Sciatic nerve (tissue), 2 donors: ENCODE measurements around the gene MYBPC3. TPM values are rescaled to one million over a fixed set of nuclear protein-coding genes. Genes with fewer than 3 reads are reported as not detected.

Source experiments
- ATAC-seq: fragments of 200-7000 bp; cut with Tn5 transposase; one replicate; pipeline ENCODE4 v1.9.1; 2020; ENCODE audit warnings: mild to moderate bottlenecking, moderate library complexity
- DNase-seq: peaks from one replicate; pipeline ENCODE4 v3.0.0-alpha.2; 2020; ENCODE audit warnings: low spot score
- intact Hi-C: fragments of 100-400 bp; cut with DNase I; formaldehyde crosslinking; loops from one replicate; pipeline ENCODE4 v1.14.2; 2022
- total RNA-seq: library from RNA; stranded (reverse); fragmentation: NEBNext Ultra II Directional; extraction: Animal tissue kit (Norgen Biotek cat#: 25700); gene quantifications from one replicate; pipeline ENCODE4 v1.2.1, GENCODE V29; 2021
- donor health status: DM: no; HTN: no; CAD: no.
- donor health status: DM: no; HTN: no; CAD: no.

The MYBPC3 gene
- total RNA-seq, 1 donor from 2014 or later, result 0.53 TPM

DNA sequence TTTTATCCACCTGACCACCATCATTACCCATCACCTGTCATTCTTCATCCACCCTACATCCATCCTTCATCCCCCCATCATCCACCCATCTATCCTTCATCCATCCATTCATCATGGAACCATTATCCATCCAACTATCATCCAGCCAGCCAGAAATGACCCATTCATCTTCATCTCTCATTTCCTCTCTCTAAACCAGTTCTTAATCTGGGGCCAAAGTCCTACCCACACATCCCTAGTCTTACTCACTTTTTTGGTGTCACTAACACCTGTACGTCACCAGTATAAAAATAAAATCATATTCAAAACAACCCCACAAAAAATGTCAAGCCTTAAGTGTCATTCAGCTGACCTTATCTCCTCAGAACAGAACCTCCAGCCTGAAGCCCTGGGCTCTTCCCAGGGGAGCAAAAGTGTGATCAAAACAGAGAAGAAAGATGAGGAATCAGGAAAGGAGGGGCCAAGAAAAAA lies 13.6 kb upstream of the MYBPC3 start:
- intact Hi-C loops, result loop anchor here (10.0 kb wide), 1 partner anchor 1011 kb away; no protein-coding TSS in a partner anchor
- no peak for ATAC-seq
- DNase-seq, result no peak

DNA sequence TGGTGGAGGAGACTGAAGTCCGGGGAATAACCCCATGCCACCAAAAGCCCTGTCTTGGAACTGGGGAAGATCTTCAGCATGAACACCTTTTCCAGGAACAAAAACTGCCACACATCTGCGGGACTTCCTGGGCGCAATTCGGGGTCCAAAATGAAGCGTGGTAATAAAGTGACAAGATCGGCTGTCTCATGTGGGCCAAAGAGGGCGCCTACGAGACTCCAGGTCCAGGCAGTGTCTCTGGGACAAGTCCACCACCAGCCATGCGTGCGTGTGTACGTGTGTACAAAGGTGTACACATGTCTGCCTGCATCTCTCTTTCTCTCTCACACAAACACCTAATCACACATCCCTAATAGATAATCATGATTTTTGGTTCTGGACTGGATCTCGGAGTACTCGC lies 8.9 kb upstream of the MYBPC3 start:
- DNase-seq, result no peak
- no peak for ATAC-seq
- intact Hi-C loops, result loop anchor here (10.0 kb wide), 1 partner anchor 1007 kb away; no protein-coding TSS in a partner anchor

DNA sequence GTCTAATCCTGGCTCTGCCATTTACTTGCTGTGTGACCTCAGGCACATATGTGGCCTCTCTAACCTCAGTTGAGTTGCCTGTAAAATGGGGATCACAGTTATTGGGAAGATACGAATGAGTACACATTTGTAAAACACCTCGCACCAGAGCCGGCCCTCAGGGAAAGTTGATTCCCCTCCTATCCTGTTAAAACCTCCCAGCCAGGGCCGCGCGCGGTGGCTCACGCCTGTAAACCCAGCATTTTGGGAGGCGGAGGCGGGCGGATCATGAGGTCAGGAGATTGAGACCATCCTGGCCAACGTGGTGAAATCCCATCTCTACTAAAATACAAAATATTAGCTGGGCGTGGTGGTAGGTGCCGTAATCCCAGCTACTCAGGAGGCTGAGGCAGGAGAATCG lies 7.8 kb upstream of the MYBPC3 start:
- intact Hi-C loops, result loop anchor here (10.0 kb wide), 1 partner anchor 1006 kb away; no protein-coding TSS in a partner anchor
- ATAC-seq (no peak), DNase-seq (no peak)

DNA sequence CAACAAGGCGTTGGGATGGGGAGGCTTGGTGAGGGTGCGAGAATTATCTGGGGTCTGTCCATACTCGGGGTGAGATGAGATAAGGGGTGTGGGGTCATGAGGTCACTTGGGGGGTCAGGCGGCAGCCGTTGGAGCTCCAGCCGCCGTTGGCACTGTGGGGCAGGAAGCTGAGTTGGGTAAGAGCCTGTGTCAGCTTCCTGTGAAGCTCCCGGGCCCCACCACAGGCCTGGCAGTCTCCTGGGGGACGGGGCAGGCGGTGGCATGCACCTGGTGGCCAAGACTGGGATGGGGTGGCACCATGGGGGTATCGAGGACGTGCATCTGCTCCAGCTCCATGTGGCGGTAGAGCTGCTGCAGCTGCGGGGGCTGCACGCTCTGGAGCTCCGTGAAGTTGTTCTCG lies 7.1 kb upstream of the MYBPC3 start:
- ATAC-seq, result no peak
- intact Hi-C loops, result loop anchor here (10.0 kb wide), 1 partner anchor 185 kb away; the partner anchor contains the start of gene ARFGAP2

DNA sequence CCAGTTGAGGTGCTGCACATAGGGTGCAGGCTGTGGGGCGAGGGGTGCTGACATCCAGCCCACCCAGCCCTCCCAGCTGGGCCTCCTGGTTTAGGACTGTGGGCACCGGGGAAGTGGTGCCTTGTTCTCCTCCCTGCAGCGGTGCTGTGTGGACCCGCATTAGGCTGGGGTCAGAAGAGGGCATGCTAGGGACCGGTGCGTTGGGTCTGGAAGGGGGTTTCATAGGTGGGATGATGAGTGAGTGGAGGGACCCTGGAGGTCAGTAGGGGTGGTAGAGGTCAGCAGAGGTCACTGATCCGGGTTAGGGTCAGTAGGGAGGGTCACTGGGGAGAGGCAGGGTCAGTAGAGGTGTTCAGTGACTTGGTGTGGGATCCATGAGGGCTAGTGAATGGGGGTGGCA lies 6.7 kb upstream of the MYBPC3 start:
- no peak for DNase-seq
- no peak for ATAC-seq
- intact Hi-C loops, result loop anchor here (10.0 kb wide), 1 partner anchor 184 kb away; the partner anchor contains the start of gene ARFGAP2

More for the DNA sequence above, 7.1 kb upstream of the MYBPC3 start:
- no peak for DNase-seq

DNA sequence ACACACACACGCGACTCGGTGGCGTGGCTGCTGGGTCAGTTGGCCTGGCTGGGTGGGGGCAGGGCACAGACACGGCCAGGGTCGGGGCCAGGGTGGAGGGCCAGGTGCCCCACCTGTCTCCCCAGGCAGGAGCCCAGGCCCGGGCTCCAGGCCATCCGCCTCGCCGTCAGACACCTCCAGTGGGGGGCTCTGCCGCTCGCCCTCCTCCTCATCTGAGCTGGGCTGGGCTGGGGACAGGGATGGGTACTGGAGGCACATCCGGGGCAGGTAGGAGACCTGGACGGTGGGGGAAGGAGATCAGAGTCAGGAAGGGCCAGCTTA lies 6.2 kb upstream of the MYBPC3 start:
- DNase-seq (no peak), ATAC-seq (no peak)
- intact Hi-C loops, result loop anchor here (10.0 kb wide), 1 partner anchor 184 kb away; the partner anchor contains the start of gene ARFGAP2

DNA sequence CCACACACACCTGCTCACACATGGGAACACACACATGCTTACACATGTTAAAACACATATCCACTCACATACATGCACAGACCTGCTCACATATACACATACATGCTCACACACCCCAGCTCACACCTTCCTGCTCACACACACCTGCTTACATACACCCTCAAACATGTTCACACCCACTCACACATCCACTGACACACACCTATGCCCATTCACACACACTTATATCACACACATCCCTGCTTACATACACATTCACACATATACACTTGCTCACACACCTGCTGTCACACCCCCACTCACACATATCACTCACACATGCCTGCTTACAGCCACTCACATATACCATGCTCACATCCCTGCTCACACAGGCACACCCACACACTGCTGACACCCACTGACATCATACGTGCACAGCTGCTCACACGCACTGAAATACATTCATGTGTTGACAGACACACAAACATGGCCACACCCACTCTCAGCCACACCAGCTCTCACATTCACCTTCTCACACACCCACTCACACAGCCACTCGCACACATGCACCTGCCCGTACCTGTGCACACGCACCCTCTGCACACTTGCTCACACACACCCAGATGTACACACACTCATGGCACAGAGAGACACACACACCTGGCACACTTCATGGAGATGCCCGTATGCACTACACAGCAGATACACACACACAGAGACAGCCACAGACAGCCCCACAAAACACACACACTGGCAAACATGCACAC lies 5.7 kb upstream of the MYBPC3 start:
- intact Hi-C loops, result loop anchor here (10.0 kb wide), 1 partner anchor 183 kb away; the partner anchor contains the start of gene ARFGAP2

DNA sequence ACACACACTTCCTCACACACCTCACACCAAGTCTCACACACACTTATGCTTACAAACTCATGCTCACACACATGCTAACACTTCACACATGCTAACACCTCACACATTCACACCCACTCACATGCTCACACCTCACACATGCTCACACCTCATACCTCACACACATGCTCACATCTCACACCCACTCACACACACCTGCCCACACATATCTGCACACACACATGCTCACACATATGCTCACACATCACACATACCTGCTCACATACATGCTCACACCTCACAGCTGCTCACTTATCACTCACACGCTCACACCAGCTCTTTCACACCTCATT lies 4.5 kb upstream of the MYBPC3 start:
- no peak for DNase-seq
- intact Hi-C loops, result loop anchor here (10.0 kb wide), 1 partner anchor 182 kb away; the partner anchor contains the start of gene ARFGAP2
- ATAC-seq, result no peak

More for the DNA sequence above, 5.7 kb upstream of the MYBPC3 start:
- DNase-seq, result no peak
- ATAC-seq, result no peak

DNA sequence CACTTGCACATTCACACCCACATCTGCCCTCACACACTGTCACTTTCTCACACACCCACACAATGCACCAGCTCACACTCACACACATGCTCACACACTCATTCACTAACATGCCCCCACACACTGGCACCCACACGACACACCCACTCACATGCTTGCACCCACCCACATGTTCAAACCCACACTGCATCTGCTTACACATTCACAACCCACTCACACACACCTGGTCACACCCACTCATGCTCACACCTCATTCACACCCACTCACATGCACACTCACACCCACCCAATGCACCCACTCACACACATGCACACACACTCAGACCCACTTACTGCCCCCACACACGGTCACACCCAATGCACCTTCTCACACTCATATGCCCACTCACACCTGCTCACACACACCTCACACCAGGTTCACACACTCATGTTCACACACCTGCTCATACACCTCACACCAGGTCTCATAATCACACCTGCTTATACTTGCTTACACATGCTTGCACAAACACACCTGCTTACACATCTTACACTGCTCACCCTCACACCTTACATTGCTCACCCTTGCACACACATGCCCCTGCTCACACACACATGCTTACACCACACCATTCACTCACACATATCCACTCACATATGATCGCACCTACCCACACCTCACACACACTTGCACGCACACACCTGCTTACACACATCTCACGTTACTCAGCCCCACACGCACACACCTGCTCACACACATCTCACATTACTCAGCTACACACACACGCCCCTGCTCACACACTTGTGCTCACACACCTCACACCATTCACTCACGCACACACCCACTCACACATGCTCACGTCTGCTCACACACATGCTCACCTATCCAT lies 3.9 kb upstream of the MYBPC3 start:
- intact Hi-C loops, result loop anchor here (10.0 kb wide), 1 partner anchor 182 kb away; the partner anchor contains the start of gene ARFGAP2
- no peak for DNase-seq
- no peak for ATAC-seq

DNA sequence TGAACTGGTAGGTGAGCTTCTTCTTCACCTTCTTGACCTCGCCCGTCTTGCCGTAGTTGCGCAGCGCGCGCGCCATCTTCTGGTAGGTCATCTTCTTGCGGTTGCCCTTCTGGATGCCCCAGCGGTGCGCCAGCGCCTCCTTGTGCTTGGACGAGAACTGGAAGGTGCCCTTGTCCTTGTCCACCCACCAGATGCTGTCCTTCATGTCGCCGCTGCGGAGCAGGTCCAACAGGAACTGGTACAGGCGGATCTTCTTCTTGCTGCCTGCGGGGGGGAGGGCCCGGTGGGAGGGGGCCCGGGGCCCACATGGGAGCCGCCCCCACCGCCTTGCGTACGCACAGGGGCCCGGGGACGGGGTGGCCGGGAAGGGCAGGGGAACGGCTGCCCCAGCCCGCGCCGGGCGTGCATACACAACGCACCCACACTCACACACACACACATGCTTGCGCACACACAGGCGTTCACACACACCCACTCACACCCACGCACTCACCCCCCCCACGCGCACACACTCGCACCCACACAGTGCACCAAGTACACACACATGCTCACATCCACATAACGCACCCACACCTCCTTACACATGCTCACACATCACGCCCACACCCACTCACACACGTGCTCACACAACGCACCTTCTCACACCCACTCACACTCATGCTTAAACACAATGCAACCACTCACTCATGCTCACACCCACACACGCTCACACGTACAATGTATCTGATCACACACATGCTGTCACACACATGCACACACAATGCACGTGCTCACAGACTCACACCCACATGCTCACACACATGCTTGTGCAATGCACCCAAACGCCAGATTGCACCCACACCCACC lies 3.0 kb upstream of the MYBPC3 start:
- DNase-seq, result peak; percentile 96
- ATAC-seq, result peak; percentile 78
- intact Hi-C loops, result loop anchor here (10.0 kb wide), 1 partner anchor 181 kb away; the partner anchor contains the start of gene ARFGAP2

DNA sequence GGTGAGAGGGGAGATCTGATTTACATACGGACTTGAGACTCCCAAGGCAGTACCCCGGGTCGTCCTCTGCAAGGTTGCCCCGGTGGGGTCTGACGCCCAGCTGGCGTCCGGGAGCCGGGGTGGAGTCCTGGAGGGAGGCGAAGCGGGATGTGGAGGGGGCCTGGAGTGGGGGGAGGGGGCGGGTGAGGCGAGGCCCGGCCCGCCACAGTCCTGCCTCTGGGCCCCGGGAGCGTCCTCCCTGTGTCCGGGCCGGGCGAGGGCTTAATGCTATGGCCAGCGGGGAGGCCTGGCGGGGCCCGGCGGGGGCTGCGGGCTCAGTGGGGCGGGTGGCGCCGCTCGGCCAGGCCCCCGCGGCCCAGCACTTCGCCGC lies 2.4 kb upstream of the MYBPC3 start:
- intact Hi-C loops, result loop anchor here (10.0 kb wide), 1 partner anchor 180 kb away; the partner anchor contains the start of gene ARFGAP2
- ATAC-seq, result no peak
- no peak for DNase-seq

DNA sequence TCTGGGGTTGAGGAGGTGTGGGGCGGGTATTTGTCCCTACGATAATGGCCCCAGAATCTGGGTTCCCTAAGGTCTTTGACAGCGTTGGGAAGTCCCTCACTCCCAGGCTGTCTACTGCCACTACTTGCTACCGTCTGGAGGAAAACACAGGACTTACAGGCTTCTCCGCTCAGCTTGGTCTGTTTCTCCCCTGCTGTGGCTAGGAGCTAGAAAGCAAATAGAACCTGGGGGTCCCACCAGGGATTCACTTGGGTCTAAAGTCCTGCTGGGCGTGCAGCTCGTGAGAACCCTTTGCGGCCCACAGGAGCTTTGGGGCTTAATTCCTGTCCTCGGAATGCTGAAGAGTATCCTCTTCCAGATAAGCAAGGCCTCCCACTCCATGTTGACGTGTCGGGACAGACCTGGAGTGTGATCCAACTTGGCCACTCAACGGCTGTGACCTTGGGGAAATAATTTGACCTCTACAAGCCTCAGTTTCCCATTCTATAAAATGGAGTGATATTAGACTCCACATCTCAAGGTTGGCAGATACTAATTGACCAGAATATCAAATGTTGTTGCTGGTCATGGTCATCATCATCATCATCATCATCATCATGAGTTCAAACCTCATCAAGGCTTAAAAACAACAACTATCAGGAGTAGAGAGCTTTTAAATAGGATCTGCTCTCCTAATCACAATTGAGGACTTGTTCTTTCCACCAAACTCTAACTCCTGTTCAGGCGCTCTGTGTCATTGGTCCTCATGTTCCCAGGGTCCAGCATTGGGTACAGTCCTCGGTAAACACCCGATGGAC lies 1.7 kb upstream of the MYBPC3 start:
- intact Hi-C loops, result loop anchor here (10.0 kb wide), 1 partner anchor 179 kb away; the partner anchor contains the start of gene ARFGAP2
- DNase-seq (no peak), ATAC-seq (no peak)

DNA sequence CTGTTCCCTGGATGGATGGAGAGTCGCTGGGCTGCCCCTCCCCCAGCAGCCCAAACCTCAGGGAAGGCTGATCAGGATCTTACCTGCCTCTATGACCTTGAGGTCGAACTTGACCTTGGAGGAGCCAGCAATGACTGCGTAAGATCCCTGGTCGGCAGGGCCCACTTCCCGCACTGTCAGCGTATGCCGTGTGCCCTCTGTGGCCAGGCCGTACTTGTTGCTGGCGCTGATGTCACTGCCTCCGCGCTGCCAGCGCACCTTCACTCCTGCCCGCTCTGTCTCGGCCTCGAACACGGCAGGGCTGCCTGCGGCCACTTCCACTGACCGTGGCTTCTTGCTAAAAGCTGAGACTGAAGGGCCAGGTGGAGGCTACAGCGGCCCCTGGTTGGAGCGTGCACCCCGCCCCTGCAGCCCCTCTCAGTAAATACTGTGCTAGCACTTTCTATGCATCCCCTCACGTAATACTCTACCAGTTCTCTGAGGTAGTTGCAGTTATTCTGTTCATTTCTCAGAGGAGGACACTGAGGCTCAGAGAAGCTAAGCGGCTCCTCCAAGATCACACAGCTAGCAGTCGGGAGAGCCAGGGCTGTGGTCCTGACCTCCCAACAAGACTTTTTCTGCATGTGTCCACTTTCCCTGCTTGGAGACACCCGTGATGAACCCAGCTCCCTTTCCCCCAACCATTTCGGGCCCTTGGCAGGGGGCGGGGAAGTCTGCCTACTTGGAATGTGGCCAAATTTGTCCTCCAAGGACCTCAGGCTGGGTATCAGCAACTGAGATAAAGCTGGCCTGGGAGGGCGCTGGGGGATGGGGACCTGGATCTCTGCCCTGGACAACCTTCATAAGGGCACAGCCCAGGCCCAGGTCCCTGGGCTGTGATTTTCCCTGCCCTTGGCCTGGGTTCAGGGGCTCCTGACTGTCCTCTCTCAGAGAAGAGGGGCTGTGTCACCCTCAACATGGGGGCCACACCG lies 1.1 kb downstream of the MYBPC3 start:
- ATAC-seq (no peak), DNase-seq (no peak)
- intact Hi-C loops, result loop anchor here (10.0 kb wide), 1 partner anchor 177 kb away; the partner anchor contains the start of gene ARFGAP2

DNA sequence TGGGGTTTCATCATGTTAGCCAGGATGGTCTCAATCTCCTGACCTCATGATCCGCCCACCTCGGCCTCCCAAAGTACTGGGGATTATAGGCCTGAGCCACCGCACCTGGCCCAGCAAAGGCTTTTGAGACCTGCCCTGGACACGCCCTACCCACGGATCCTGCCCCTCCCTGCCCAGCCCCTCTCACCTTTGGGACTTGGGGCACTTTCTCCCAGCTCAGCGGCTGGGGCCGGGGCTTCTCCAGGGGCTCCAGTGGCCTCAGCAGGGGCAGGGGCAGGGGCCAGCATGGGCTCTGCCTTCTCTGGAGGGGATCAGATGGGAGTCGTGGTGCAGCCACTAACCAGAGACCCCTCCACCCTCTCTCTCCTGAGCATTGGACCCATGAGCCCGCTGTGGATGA lies 2.2 kb downstream of the MYBPC3 start:
- no peak for ATAC-seq
- intact Hi-C loops, result loop anchor here (10.0 kb wide), 1 partner anchor 176 kb away; the partner anchor contains the start of gene ARFGAP2
- DNase-seq, result no peak

DNA sequence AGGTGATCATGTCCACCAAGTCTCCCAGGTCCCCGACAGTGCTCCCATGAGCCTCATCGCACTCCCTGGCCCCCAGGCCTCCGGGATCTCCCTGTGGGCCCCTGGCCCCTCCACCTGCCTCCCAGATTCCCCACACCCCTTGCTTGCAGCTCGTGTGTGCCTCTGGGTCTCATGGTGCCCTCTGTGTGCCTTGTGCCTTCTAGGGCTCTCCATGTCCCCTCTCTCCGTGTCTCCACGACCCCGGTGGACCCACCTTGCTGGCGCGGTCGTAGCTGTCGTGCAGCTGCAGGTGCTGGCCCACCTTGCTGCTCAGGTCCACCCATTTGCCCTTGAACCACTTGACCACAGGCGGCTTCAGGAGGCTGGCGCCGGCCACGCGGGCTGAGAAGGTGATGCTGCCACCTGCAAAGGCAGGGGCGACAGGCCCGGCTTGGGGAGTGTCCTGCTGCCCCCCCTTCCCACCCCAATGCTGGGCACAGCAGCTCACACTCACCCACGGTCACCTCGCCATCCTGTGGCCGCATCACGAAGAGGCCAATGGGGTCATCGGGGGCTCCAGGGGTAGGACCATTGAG lies 2.9 kb downstream of the MYBPC3 start:
- intact Hi-C loops, result loop anchor here (10.0 kb wide), 1 partner anchor 175 kb away; the partner anchor contains the start of gene ARFGAP2
- DNase-seq (no peak), ATAC-seq (no peak)

DNA sequence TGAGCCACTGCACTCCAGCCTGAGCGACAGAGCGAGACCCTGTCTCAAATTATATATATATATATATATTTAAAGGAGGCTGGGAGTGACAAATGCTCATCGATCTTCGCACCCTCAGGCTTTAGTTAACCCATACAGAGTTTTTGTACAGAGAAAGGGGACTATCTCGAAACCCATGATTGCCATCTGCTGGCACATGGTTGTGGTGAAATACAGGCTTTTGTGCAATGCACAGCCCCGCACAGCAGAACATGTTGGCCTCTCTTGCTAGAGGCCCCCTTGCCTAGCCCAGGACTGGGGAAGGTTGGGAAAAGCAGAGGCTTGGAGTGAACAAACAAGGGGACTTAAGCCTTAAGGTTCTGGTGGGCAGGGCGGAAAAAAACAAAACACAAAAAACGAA lies 3.6 kb downstream of the MYBPC3 start:
- ATAC-seq (no peak), DNase-seq (no peak)
- intact Hi-C loops, result no loop called here
